T47D (cell line): Measurements from ENCODE around the gene GRK4.

Experiments used
- DNase-seq, 2 experiments: peaks; one replicate each; pipeline versions ENCODE4 v3.0.0 to v3.0.0-alpha.2; 2011 to 2012; ENCODE audit warnings: low read depth in 1 of 2, low spot score in 1 of 2
- JUND ChIP-seq: IDR thresholded peaks from 2 replicates; pipeline ENCODE4 v1.6.1; 2012; ENCODE audit warnings: low read depth
- in situ Hi-C: cut with HindIII; loops from 2 replicates; pipeline ENCODE4 v1.10.0; 2016; ENCODE audit warnings: low sequenced_read_pairs, low pct_unique_long_range_greater_than_20kb

GRK4 gene

DNA sequence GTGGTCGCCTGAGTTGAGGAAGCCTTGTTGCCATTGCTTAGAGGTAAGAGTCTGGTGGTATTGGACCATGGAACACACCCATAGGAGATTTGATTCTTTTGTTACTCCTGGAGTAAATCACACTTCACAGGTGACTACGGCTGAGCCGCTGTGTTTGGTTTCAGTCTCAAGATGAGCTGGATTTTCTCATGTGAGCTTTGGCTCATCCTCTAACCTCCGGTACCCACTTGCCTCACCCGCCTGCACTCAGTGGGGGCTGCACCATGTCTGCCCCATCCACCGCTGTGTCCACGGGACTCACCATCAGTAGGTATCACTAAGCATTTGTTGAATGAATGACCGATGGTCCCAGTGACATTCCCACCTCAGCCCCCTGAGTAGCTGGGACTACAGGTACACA, 58.3 kb downstream of the GRK4 start:
- in situ Hi-C loops = no loop called here
- DNase-seq = no peak

DNA sequence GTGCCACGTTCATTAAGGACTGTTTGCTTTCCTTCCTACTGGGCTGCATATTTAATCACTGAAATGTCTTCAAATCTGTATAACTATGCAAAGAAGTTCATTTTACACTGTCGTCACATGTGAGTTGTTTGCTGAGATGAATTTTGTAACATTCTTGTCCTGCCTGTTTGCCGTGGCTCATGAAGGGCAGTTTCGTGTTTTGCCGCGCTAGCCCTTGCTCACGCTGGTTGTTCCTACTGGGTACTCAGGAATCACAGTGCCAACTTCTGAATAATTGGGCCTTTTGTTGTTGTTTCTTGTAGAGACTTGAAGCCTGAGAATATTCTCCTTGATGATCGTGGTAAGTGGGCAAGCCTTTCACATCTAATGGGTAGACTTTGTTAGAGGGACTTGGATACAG, 58.7 kb downstream of the GRK4 start:
- no peak for TF ChIP-seq JUND
- in situ Hi-C loops = no loop called here

More for the DNA sequence above, 58.3 kb downstream of the GRK4 start:
- no peak for TF ChIP-seq JUND

DNA sequence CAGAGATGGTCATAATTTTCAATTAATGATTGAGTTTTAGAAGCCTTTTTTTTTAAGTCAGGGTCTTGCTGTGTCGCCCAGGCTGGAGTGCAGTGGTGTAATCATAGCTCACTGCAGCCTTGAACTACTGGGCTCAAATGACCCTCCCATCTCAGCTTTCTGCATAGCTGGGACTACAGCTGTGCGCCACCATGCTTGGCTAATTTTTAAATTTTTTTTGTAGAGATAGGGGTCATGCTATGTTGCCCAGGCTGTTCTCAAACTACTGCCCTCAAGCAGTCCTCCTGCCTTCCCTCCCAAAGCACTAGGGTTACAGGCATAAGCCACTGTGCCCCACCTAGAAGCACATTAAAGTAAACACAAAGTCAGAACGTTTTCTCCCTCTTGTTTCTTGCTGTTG, 59.3 kb downstream of the GRK4 start:
- DNase-seq = no peak
- in situ Hi-C loops = no loop called here
- TF ChIP-seq JUND = no peak

More for the DNA sequence above, 58.7 kb downstream of the GRK4 start:
- no peak for DNase-seq

DNA sequence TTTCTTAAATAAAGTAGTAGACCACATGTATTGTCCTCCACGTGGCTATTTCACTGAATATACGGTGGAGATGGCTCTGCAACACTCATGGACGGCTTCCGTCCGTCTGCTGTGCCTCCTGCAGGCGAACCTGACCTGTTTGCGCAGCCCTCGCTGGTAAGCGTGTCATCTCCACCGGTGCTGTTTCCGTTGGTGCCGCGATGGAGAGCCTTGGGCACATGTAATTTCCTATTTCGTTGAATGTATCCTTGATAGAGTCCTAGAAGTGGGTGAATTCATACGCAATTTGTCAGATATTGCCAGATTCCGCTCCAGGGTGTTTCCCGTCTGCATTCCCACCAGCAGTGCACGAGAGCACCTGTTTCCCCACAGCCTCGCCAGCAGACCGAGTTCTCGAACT, 62.5 kb downstream of the GRK4 start:
- DNase-seq = no peak
- no peak for TF ChIP-seq JUND
- in situ Hi-C loops = no loop called here

DNA sequence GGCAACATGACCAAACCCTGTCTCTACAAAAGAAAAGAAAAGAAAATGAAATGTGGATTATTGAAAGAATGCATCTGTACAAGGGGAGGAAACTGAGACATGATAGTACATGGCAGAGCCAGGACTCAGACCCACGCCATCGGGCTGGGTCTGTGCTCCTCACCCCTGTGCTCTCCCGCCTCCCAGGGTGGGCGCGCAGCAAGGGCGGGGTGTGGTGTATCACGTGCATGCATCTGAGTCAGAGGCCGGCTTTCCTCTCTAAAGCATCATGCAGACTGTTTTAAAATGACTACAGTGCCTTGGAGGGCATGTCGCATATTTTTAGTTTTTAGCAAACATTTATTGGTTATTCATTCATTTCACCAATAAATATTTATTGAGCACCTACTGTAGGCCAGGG, 63.2 kb downstream of the GRK4 start:
- no peak for DNase-seq
- in situ Hi-C loops = no loop called here
- no peak for TF ChIP-seq JUND

DNA sequence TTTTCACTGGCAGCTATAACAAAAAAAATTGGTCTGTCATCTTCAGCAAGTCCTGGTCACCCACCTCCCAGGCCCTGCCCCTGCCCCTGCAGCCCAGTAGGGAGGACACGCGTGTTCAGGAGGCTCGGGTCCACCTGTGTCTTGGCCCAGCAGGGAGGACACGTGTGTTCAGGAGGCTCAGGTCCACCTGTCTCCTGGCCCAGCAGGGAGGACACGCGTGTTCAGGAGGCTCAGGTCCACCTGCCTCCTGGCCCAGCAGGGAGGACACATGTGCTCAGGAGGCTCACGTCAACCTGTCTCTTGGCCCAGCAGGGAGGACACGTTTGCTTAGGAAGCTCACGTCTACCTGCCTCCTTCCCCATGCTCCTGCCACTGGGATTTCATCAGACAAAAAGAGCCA, 66.1 kb downstream of the GRK4 start:
- no peak for TF ChIP-seq JUND
- in situ Hi-C loops = no loop called here
- DNase-seq = no peak

DNA sequence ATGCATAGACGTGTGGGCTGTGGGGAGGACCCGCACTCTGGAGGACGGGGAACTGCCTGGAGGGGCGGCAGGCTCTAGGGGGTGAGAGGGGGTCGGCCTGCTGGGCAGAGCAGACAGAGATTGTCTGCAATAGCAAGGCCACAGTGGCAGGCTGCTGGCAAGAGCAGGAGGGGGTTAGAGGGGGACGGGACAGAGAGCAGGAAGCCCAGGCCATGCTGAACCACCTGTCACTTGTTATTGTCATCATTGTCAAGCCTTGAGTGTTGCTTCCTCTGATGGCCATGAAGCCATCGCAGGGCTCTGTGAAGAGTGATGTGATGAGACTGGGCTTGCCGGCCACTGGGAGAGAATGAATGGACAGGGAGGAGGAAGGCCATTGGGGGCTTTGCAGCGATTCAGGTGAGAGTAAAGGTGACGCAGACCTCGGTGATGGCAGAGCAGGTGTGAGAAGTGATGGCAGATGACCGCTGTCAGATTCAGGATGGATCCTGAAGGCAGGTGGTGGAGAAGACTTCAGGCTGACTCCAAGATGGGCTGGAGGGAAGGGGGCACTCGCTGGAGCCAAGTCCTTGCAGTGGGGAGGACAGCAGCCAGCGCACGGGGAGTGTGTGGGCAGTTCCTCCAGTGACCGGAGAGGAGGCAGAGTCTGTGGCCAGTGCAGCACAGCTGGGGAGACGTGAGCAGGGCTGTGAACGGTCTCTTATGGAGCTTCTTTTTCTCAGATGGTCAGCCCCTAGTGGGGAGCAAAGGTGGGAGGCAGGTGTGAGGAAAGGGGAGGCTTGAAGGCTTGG, 67.4 kb downstream of the GRK4 start:
- TF ChIP-seq JUND = no peak
- in situ Hi-C loops = no loop called here
- DNase-seq = no peak

DNA sequence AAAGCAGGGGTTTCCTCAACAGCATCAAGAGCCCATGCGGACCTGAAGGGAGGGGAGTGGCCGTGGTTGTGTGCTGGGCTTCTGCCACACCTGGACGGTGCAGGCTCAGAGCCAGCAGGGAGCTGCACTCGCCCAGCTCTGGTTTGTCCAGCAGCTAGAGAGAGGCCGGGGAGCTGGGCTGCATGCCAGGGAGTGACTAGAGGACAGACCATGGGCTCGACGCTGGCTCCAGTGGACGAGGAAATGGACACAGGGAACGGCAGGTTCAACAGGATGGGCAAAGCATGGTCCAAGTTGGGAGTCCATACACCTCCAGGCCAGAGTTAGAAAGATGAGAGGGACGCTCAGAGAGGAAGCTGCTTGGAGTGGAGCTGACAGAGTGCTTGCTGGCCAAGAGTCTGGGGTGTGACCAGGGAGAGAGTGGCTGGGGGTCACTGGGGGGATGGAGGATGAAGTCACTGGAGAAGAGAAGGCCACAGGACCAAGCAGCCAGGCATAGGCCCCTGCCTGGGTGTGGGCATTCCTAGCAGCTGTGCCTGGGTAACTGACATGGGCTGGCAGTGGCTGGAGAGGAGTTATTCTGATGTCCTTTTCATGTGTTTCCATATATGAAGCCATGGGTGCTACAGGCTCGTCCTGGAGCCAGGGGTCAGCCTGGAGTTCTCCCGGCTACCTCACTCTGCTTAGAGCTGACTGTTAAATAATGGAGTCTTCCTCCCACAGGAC, 68.1 kb downstream of the GRK4 start:
- in situ Hi-C loops = no loop called here
- TF ChIP-seq JUND = no peak
- DNase-seq = no peak

DNA sequence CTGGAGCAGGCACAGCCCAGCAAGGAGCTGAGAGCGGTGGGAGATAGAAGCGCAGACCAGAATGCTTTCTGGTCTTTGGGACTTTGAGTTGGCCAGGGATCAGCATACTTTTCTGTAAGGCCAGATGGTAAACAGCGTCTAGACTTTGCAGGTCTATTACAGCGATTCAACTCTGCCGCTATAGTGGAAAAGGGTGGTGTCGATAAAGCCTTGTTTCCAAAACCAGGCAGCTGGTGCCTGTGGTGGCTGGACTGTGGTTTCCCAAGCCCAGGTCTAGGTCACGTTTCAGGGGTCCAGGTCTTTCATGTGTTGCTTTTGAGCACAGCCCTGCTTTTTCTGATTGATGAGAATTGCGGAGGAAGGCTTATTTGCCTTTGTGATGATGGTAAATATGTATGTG, 70.9 kb downstream of the GRK4 start:
- in situ Hi-C loops = no loop called here
- TF ChIP-seq JUND = no peak
- no peak for DNase-seq

DNA sequence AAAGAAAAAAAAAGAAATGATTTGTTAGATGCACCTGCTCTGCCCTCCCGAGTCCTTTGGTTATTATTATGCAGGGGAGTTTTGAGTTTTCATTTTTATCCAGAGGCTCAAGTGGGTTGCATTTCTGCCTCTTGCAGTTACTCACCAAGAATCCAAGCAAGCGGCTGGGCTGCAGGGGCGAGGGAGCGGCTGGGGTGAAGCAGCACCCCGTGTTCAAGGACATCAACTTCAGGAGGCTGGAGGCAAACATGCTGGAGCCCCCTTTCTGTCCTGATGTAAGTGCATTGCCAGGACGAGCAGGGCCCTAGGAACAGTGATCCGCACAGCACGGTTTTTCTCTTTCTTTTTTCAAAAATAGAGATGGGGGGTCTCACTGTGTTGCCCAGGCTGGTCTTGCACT, 71.9 kb downstream of the GRK4 start:
- TF ChIP-seq JUND = no peak
- no peak for DNase-seq
- in situ Hi-C loops = no loop called here

DNA sequence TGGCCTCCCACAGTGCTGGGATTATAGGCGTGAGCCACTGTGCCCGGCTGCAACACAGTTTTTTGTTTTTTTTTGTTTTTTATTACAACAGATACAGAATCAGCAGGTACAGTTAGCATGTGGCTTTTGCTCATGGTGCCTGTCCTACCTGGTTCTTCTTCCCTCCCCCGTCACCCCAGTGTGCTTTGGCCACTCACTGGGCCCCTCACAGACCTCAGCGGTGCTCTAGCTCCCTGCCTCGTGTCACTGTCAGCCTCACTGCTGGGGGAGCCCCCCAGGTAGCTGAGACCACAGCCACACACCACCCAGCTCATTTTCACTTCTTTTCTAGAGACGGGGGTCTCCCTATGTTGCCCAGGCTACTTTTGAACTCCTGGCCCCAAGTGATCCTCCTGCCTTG, 72.3 kb downstream of the GRK4 start:
- TF ChIP-seq JUND = no peak
- no peak for DNase-seq
- in situ Hi-C loops = no loop called here

DNA sequence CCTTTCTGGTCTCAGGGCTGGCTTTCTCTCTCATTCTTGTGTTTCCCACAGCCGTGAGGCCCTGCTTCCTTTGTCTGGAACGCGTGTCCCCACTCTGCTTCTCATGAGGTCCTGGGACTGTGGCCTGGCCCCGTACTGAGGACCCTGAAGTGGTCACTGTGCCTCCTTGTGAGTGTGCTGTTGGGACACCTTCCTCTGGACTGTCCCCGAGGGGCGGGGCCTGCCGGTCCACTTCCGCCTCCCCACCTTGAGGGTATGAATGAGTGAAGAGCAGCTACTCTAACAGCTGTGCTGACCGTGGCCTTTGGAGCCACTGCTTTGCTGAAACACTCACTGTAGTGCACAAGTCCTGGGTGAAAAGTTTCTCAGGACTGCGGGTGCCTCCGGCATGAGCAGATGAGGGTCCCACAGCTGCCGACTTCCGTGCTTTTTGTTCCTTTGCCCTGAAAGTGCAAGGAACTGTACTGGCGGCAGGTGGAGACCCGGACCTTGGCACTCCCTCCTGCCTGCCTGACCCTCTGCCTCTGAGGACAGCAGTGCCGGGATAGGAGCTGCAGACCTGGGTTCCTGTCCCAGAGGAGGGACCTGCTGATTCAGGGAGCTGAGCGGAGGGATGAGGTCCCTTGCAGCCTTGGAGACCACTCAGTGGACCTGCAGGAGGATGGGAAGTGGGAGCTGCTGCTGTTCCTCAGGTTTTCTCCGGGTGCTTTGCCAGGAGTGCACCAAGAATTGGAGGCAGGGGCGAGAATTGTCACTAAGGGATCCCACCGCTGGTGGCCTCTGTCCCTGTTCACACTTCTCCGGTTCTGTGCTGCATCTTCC, 73.0 kb downstream of the GRK4 start:
- in situ Hi-C loops = no loop called here
- no peak for DNase-seq
- TF ChIP-seq JUND = no peak

DNA sequence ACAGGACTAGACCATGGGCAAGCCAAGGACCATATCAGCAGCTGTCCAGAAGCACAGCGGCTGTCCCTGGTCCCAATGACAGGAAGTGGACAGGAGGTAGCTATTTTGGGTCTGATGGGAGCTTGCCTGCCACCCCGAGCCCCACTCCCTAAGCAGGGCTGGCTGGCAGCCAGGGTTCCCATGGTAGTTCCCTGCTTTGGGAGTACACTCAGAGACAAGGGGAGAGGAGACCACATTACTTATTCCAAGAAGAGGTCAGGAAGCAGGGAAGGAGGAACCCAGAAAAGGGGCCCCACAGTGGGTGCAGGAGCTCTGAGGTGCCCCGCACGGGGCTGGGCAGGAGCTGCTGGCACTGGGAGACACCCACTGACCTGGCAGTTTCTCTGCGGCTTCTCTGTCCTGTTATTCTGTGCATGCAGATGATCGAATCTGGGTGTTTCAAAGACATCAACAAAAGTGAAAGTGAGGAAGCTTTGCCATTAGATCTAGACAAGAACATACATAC, 74.6 kb downstream of the GRK4 start:
- DNase-seq = no peak
- no peak for TF ChIP-seq JUND
- in situ Hi-C loops = no loop called here
